Neural cell (in vitro differentiated cells): ENCODE data around the gene ENAH. TPM values are rescaled to one million over a fixed set of nuclear protein-coding genes. Genes with fewer than 3 reads are reported as not detected.

Experiments
- H2AFZ ChIP-seq: fragments of 200-600, 300-800 bp; sonication (generic), shearing (Covaris generic); 2 replicates; pipeline ENCODE4 v1.6.0; 2014; ENCODE audit warnings: low read depth, mild to moderate bottlenecking, antibody characterized with exemption, low read length, moderate library complexity
- H3F3A ChIP-seq: fragments of 200-600 bp; shearing (Covaris generic); 2 replicates; pipeline ENCODE4 v1.6.1; 2016; ENCODE audit warnings: mild to moderate bottlenecking, moderate library complexity, mixed read lengths, antibody characterized with exemption, low read length; ENCODE audit not compliant: insufficient read depth, poor library complexity, severe bottlenecking
- H3K27ac ChIP-seq: fragments of 200-600, 300-800 bp; sonication (generic), shearing (Covaris generic); 2 replicates; pipeline ENCODE4 v1.5.1; 2014; ENCODE audit warnings: mild to moderate bottlenecking, low read length, moderate library complexity
- H3K27me3 ChIP-seq: fragments of 300-800, 200-600 bp; sonication (generic), shearing (Covaris generic); 2 replicates; pipeline ENCODE4 v1.6.0; 2014; ENCODE audit warnings: mild to moderate bottlenecking, low read depth, low read length, moderate library complexity; ENCODE audit not compliant: insufficient read depth
- H3K36me3 ChIP-seq: fragments of 300-800, 200-600 bp; sonication (generic), shearing (Covaris generic); 2 replicates; pipeline ENCODE4 v1.5.1; 2014; ENCODE audit warnings: mild to moderate bottlenecking, antibody characterized with exemption, low read length, moderate library complexity; ENCODE audit not compliant: insufficient read depth
- H3K4me2 ChIP-seq: fragments of 300-800, 200-600 bp; sonication (generic), shearing (Covaris generic); 2 replicates; pipeline ENCODE4 v1.6.0; 2014; ENCODE audit warnings: mild to moderate bottlenecking, low read length
- H3K4me3 ChIP-seq: fragments of 300-800, 200-600 bp; sonication (generic), shearing (Covaris generic); 2 replicates; pipeline ENCODE4 v1.5.1; 2014; ENCODE audit warnings: mild to moderate bottlenecking, low read length, moderate library complexity
- H3K79me2 ChIP-seq: fragments of 200-600 bp; shearing (Covaris generic); replicated peaks from 2 replicates; pipeline ENCODE4 v1.6.0; 2014; ENCODE audit warnings: mild to moderate bottlenecking, low read length, moderate library complexity; ENCODE audit not compliant: insufficient read depth
- H3K9ac ChIP-seq: fragments of 300-800, 200-600 bp; sonication (generic), shearing (Covaris generic); 2 replicates; pipeline ENCODE4 v1.6.1; 2016; ENCODE audit warnings: mild to moderate bottlenecking, low read length, mixed read lengths
- H3K9me2 ChIP-seq: fragments of 200-600 bp; shearing (Covaris generic); 2 replicates; pipeline ENCODE4 v1.6.1; 2016; ENCODE audit warnings: mild to moderate bottlenecking, low read length, mixed read lengths; ENCODE audit not compliant: insufficient read depth
- H3K9me3 ChIP-seq: fragments of 200-600, 300-800 bp; sonication (generic), shearing (Covaris generic); 2 replicates; pipeline ENCODE4 v1.6.1; 2016; ENCODE audit warnings: mild to moderate bottlenecking, mixed run types, low read length, moderate library complexity, mixed read lengths
- H4K20me1 ChIP-seq: fragments of 200-600 bp; shearing (Covaris generic); 2 replicates; pipeline ENCODE4 v1.6.1; 2016; ENCODE audit warnings: mild to moderate bottlenecking, mixed run types; ENCODE audit not compliant: insufficient read depth
- CTCF ChIP-seq: fragments of 450-650 bp; IDR thresholded peaks from 2 replicates; pipeline ENCODE4 v1.5.1; 2014; ENCODE audit warnings: antibody characterized with exemption, mild to moderate bottlenecking, moderate library complexity; ENCODE audit not compliant: poor library complexity, severe bottlenecking
- EP300 ChIP-seq: fragments of 450-650 bp; conservative IDR thresholded peaks from 2 replicates; pipeline ENCODE4 v1.6.1; 2014; ENCODE audit warnings: antibody characterized with exemption, mild to moderate bottlenecking, moderate library complexity; ENCODE audit not compliant: poor library complexity, severe bottlenecking
- EZH2 ChIP-seq: fragments of 200-600, 300-800 bp; shearing (Covaris generic), sonication (generic); IDR thresholded peaks from 2 replicates; pipeline ENCODE4 v1.6.1; 2014; ENCODE audit warnings: antibody characterized with exemption, low read length, borderline replicate concordance, mild to moderate bottlenecking; ENCODE audit not compliant: insufficient read depth, poor library complexity, severe bottlenecking
- MXI1 ChIP-seq: fragments of 450-650 bp; conservative IDR thresholded peaks from 2 replicates; pipeline ENCODE4 v1.6.1; 2014; ENCODE audit warnings: antibody characterized with exemption, mild to moderate bottlenecking; ENCODE audit not compliant: poor library complexity, severe bottlenecking
- POLR2AphosphoS5 ChIP-seq: IDR thresholded peaks from 2 replicates; pipeline ENCODE4 v1.6.1; 2012
- RAD21 ChIP-seq: fragments of 450-650 bp; conservative IDR thresholded peaks from 2 replicates; pipeline ENCODE4 v1.6.1; 2014; ENCODE audit warnings: antibody characterized with exemption, mild to moderate bottlenecking, moderate library complexity
- REST ChIP-seq: IDR thresholded peaks from 2 replicates; pipeline ENCODE4 v1.6.1; 2012; ENCODE audit warnings: borderline replicate concordance
- SMC3 ChIP-seq: fragments of 450-650 bp; conservative IDR thresholded peaks from 2 replicates; pipeline ENCODE4 v1.6.1; 2014; ENCODE audit warnings: antibody characterized with exemption, mild to moderate bottlenecking, moderate library complexity; ENCODE audit not compliant: poor library complexity
- TAF1 ChIP-seq: IDR thresholded peaks from 2 replicates; pipeline ENCODE4 v1.6.1; 2012; ENCODE audit warnings: low read depth
- polyA plus RNA-seq: library from polyadenylated mRNA; depleted of rRNA; stranded (reverse); fragments of >200 nt; gene quantifications from 2 replicates; pipeline ENCODE4 v1.2.3, GENCODE V29; 2014

Gene ENAH
- polyA plus RNA-seq, 1 donor from 2014 or later, result 58.4 TPM

GRCh38 chr1:225592362-225593025, 60.4 kb downstream of the ENAH start:
- Histone ChIP-seq H3K79me2 (peaks cover 83% of the 10 kb centered on the region), H3K36me3 (no peaks in the 10 kb centered on the region), H3K4me3 (no peak overlapping the region), H3K27me3 (no peaks in the 10 kb centered on the region), H3K9me2 (no peaks in the 10 kb centered on the region), H3K9me3 (no peaks in the 10 kb centered on the region), H3K27ac (no peak overlapping the region), H4K20me1 (no peaks in the 10 kb centered on the region), H3K9ac (no peak overlapping the region), H2AFZ (no peak overlapping the region), H3K4me2 (no peak overlapping the region), H3F3A (no peaks in the 10 kb centered on the region)
- TF ChIP-seq TAF1 (no peak), EZH2 (no peak), CTCF (no peak), POLR2AphosphoS5 (no peak), EP300 (no peak), REST (no peak), SMC3 (no peak), RAD21 (no peak), MXI1 (no peak)

GRCh38 chr1:225587310-225587709, 65.6 kb downstream of the ENAH start:
- H3K9me2 ChIP-seq, result no peaks in the 10 kb centered on the region
- H3K36me3 ChIP-seq, result no peaks in the 10 kb centered on the region
- no peak overlapping the region for H2AFZ ChIP-seq
- peaks cover 89% of the 10 kb centered on the region for H3K79me2 ChIP-seq
- no peak overlapping the region for H3K4me3 ChIP-seq
- TF ChIP-seq SMC3, result no peak
- TF ChIP-seq POLR2AphosphoS5, result no peak
- no peak for TF ChIP-seq CTCF
- no peak for TF ChIP-seq EP300
- TF ChIP-seq RAD21, result no peak
- TF ChIP-seq REST, result no peak
- no peak for TF ChIP-seq TAF1
- H3F3A ChIP-seq, result no peaks in the 10 kb centered on the region
- H3K27ac ChIP-seq, result no peak overlapping the region
- H4K20me1 ChIP-seq, result no peaks in the 10 kb centered on the region
- no peaks in the 10 kb centered on the region for H3K9me3 ChIP-seq
- H3K4me2 ChIP-seq, result no peak overlapping the region
- H3K27me3 ChIP-seq, result no peaks in the 10 kb centered on the region
- H3K9ac ChIP-seq, result no peak overlapping the region
